SK-N-SH (cell line): ENCODE results near the gene TSC1. TPM values are rescaled to one million over a fixed set of nuclear protein-coding genes. Genes with fewer than 3 reads are reported as not detected.
"Not testable (repeated sequence)": the region's sequence is repeated elsewhere in the genome, so short reads cannot be mapped to it uniquely, and the experiment has no call there.

ENCODE experiments used
- CTCF ChIA-PET: fragments of 300-600, 350-600 bp; formaldehyde crosslinking; extraction: SDS; loops from one replicate; lab custom pipeline; 2021; lab: Yijun Ruan, JAX
- POLR2A ChIA-PET: fragments of 350-600 bp; sonication (Branson Sonifier 250); formaldehyde crosslinking; extraction: SDS; loops from one replicate; lab custom pipeline; 2020; ENCODE audit warnings: antibody characterized with exemption, inconsistent platforms; lab: Yijun Ruan, JAX
- DNase-seq: peaks from one replicate; pipeline ENCODE4 v3.0.0; 2012
- H2AFZ ChIP-seq: fragments of 200-600 bp; sonication (generic); 2 replicates; pipeline ENCODE4 v1.8.1; 2016; ENCODE audit warnings: antibody characterized with exemption, mild to moderate bottlenecking, low read depth
- H3F3A ChIP-seq: fragments of 200-600 bp; sonication (generic); replicated peaks from 2 replicates; pipeline ENCODE3; 2016; ENCODE audit warnings: antibody characterized with exemption, mild to moderate bottlenecking; ENCODE audit not compliant: insufficient read depth
- H3K27ac ChIP-seq, 2 experiments: fragments of 200-500 bp in 1 of 2; fragments of 200-600 bp in 1 of 2; sonication (Bioruptor generic) in 1 of 2; sonication (generic), shearing (Covaris generic) in 1 of 2; 2 replicates each; pipeline versions ENCODE4 v1.5.1 to v1.6.1; 2014 to 2016; ENCODE audit warnings: low read depth in 2 of 2, inconsistent platforms in 1 of 2, low read length in 1 of 2, mild to moderate bottlenecking in 1 of 2, mixed read lengths in 1 of 2
- H3K27me3 ChIP-seq: fragments of 200-600 bp; sonication (generic), shearing (Covaris generic); 2 replicates; pipeline ENCODE4 v1.6.1; 2016; ENCODE audit warnings: mixed run types; ENCODE audit not compliant: insufficient read depth
- H3K36me3 ChIP-seq, 2 experiments: fragments of 200-500 bp in 1 of 2; fragments of 200-600 bp in 1 of 2; sonication (Bioruptor generic) in 1 of 2; sonication (generic) in 1 of 2; replicated peaks in 1 of 2; 2 replicates each; pipeline versions ENCODE3 to v1.5.1; 2014 to 2016; ENCODE audit warnings: low read length in 1 of 2, mild to moderate bottlenecking in 1 of 2; ENCODE audit not compliant: insufficient read depth in 2 of 2, control insufficient read depth in 1 of 2
- H3K4me1 ChIP-seq, 2 experiments: fragments of 200-500 bp in 1 of 2; fragments of 200-600 bp in 1 of 2; sonication (Bioruptor generic) in 1 of 2; sonication (generic), shearing (Covaris generic) in 1 of 2; 2 replicates each; pipeline versions ENCODE4 v1.5.1 to v1.6.1; 2014 to 2016; ENCODE audit warnings: low read depth in 1 of 2, low read length in 1 of 2, mixed run types in 1 of 2; ENCODE audit not compliant: insufficient read depth in 2 of 2, control insufficient read depth in 1 of 2
- H3K4me2 ChIP-seq: fragments of 200-600 bp; sonication (generic), shearing (Covaris generic); 2 replicates; pipeline ENCODE4 v1.6.1; 2017; ENCODE audit warnings: mixed run types
- H3K4me3 ChIP-seq, 2 experiments: fragments of 200-500 bp in 1 of 2; fragments of 200-600 bp in 1 of 2; sonication (Bioruptor generic) in 1 of 2; sonication (generic), shearing (Covaris generic) in 1 of 2; 2 replicates each; pipeline versions ENCODE4 v1.5.1 to v1.8.1; 2014 to 2016; ENCODE audit warnings: low read depth in 2 of 2, inconsistent platforms in 1 of 2, low read length in 1 of 2, mild to moderate bottlenecking in 1 of 2, mixed read lengths in 1 of 2, moderate library complexity in 1 of 2
- H3K79me2 ChIP-seq: fragments of 200-600 bp; sonication (generic); 2 replicates; pipeline ENCODE4 v1.8.1; 2017; ENCODE audit warnings: mild to moderate bottlenecking; ENCODE audit not compliant: insufficient read depth
- H3K9ac ChIP-seq: fragments of 200-600 bp; sonication (generic); 2 replicates; pipeline ENCODE4 v1.6.1; 2017; ENCODE audit warnings: mixed run types
- H3K9me2 ChIP-seq: fragments of 200-600 bp; sonication (generic); 2 replicates; pipeline ENCODE4 v1.6.1; 2017; ENCODE audit warnings: mixed run types
- H3K9me3 ChIP-seq: fragments of 200-600 bp; sonication (generic); 2 replicates; pipeline ENCODE4 v1.6.1; 2017; ENCODE audit warnings: mixed run types, mild to moderate bottlenecking, moderate library complexity
- H4K20me1 ChIP-seq: fragments of 200-600 bp; sonication (generic); 2 replicates; pipeline ENCODE4 v1.6.1; 2017; ENCODE audit warnings: mild to moderate bottlenecking, mixed run types; ENCODE audit not compliant: insufficient read depth
- EZH2phosphoT487 ChIP-seq: fragments of 200-600 bp; sonication (generic); IDR thresholded peaks from 2 replicates; pipeline ENCODE4 v1.6.1; 2017; ENCODE audit warnings: low read depth, mixed run types, mild to moderate bottlenecking, antibody characterized with exemption, moderate library complexity, borderline replicate concordance
- GATA2 ChIP-seq: sonication (generic); formaldehyde crosslinking; IDR thresholded peaks from 2 replicates; pipeline ENCODE4 v1.5.0; 2020; ENCODE audit warnings: mild to moderate bottlenecking, missing genetic modification reagents
- JUND ChIP-seq: IDR thresholded peaks from 2 replicates; pipeline ENCODE4 v1.4.0; 2012
- MEF2A ChIP-seq: IDR thresholded peaks from 2 replicates; pipeline ENCODE4 v1.4.0; 2012; ENCODE audit warnings: low read depth, borderline replicate concordance
- MXI1 ChIP-seq: IDR thresholded peaks from 2 replicates; pipeline ENCODE4 v1.6.1; 2012; ENCODE audit warnings: mild to moderate bottlenecking, low read depth, low read length, improper control_type of control experiment
- POLR2AphosphoS5 ChIP-seq: IDR thresholded peaks from 2 replicates; pipeline ENCODE4 v1.6.1; 2012; ENCODE audit warnings: low read depth, low read length
- REST ChIP-seq: IDR thresholded peaks from 2 replicates; pipeline ENCODE4 v1.6.1; 2012; ENCODE audit warnings: mild to moderate bottlenecking, low read depth, low read length, moderate library complexity
- TCF12 ChIP-seq: IDR thresholded peaks from 2 replicates; pipeline ENCODE4 v1.4.0; 2012
- TEAD4 ChIP-seq: IDR thresholded peaks from 2 replicates; pipeline ENCODE4 v1.4.0; 2012; ENCODE audit warnings: mild to moderate bottlenecking, borderline replicate concordance; ENCODE audit not compliant: insufficient read depth
- WGBS: methylation state at CpG from one replicate; pipeline ENCODE4 v1.1.6; 2017; ENCODE audit warnings: low lambda C conversion rate; 5-methylcytosine and 5-hydroxymethylcytosine counted together
- polyA plus RNA-seq, 3 experiments: library from polyadenylated mRNA; depleted of rRNA; stranded (reverse); fragments of >200 nt; gene quantifications; 2 replicates each; pipeline ENCODE4 v1.2.3, GENCODE V29; 2012
- TF ChIP-seq, protein P1 (sequence below): IDR thresholded peaks from 2 replicates; pipeline ENCODE4 v1.4.0; 2012; ENCODE audit warnings: low read depth, borderline replicate concordance
- TF ChIP-seq, protein P2 (sequence below): fragments of 150-350 bp; IDR thresholded peaks from 2 replicates; pipeline ENCODE4 v1.6.1; 2017; ENCODE audit warnings: antibody characterized with exemption, low read length, low read depth, borderline replicate concordance

The TSC1 gene
- polyA plus RNA-seq, 1 of the 3 experiments (the other 2 are of a cell fraction), result 18.3 TPM

DNA sequence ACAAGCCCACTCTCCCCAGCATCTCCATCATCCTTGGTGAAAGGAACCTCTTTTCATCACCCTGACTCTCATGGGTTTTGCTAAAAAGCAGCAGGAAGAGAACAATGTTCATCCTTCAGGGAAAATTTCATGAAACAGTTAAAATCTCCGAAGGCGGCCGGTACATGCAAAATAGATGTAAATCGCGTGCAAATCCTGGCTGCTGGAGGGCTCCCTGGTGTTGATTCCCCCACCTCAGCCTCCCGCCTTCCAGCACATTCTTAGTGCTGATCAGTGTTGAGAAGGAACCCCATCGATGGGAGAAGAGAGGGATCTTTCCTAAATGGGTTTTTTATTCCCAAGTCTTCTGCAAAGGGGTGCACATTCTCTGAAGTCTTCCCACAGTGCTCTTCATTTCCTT, 25.4 kb upstream of the TSC1 start:
- 63% methylated on average over 7 of the region's 7 CpGs for WGBS
- ChIA-PET CTCF (interaction anchor here (1.0 to 1.3 kb wide), 2 partner anchors 8 to 72 kb away, joined by 3 read pairs; no protein-coding TSS in a partner anchor), POLR2A (no interaction called here)
- H3K4me3 ChIP-seq, result no peak overlapping the region
- H2AFZ ChIP-seq, result no peak overlapping the region
- TF ChIP-seq, protein P1, sequence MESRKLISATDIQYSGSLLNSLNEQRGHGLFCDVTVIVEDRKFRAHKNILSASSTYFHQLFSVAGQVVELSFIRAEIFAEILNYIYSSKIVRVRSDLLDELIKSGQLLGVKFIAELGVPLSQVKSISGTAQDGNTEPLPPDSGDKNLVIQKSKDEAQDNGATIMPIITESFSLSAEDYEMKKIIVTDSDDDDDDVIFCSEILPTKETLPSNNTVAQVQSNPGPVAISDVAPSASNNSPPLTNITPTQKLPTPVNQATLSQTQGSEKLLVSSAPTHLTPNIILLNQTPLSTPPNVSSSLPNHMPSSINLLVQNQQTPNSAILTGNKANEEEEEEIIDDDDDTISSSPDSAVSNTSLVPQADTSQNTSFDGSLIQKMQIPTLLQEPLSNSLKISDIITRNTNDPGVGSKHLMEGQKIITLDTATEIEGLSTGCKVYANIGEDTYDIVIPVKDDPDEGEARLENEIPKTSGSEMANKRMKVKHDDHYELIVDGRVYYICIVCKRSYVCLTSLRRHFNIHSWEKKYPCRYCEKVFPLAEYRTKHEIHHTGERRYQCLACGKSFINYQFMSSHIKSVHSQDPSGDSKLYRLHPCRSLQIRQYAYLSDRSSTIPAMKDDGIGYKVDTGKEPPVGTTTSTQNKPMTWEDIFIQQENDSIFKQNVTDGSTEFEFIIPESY, result no peak
- no peak for TF ChIP-seq MXI1
- no peak for TF ChIP-seq JUND
- TF ChIP-seq TEAD4, result no peak
- TF ChIP-seq, protein P2, sequence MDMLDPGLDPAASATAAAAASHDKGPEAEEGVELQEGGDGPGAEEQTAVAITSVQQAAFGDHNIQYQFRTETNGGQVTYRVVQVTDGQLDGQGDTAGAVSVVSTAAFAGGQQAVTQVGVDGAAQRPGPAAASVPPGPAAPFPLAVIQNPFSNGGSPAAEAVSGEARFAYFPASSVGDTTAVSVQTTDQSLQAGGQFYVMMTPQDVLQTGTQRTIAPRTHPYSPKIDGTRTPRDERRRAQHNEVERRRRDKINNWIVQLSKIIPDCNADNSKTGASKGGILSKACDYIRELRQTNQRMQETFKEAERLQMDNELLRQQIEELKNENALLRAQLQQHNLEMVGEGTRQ, result no peak
- no peak for TF ChIP-seq POLR2AphosphoS5
- TF ChIP-seq TCF12, result no peak
- no peak for TF ChIP-seq MEF2A
- TF ChIP-seq REST, result no peak
- no peak for TF ChIP-seq EZH2phosphoT487
- no peak for TF ChIP-seq GATA2
- H4K20me1 ChIP-seq, result no peaks in the 10 kb centered on the region
- H3K9me3 ChIP-seq, result no peaks in the 10 kb centered on the region
- no peaks in the 10 kb centered on the region for H3K36me3 ChIP-seq
- no peak overlapping the region for H3K4me2 ChIP-seq
- no peaks in the 10 kb centered on the region for H3K79me2 ChIP-seq
- H3F3A ChIP-seq, result no peaks in the 10 kb centered on the region
- no peak overlapping the region for H3K27ac ChIP-seq
- H3K4me1 ChIP-seq, result peaks cover 0 to 2% of the 10 kb centered on the region in 2 experiments; a peak in 1 of 4 replicates
- peaks cover 25% of the 10 kb centered on the region; the same call in 1 of the 2 replicates for H3K27me3 ChIP-seq
- no peak for DNase-seq
- H3K9ac ChIP-seq, result no peak overlapping the region
- H3K9me2 ChIP-seq, result no peaks in the 10 kb centered on the region

DNA sequence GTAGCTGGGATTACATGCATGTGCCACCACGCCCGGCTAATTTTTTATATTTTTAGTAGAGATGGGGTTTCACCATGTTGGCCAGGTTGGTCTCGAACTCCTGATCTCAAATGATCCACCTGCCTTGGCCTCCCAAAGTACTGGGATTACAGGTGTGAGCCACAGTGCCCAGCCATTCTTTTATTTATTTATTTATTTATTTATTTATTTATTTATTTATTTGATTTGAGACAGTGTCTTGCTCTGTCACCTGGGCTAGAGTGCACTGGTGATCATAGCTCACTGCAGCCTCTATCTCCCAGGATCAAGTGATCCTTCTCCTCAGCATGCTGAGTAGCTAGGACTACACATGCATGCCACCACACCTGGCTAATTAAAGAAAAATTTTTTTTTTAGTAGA, 23.5 kb upstream of the TSC1 start:
- H3K4me3 ChIP-seq, H3K36me3 ChIP-seq, H3F3A ChIP-seq, H3K9ac ChIP-seq, H3K4me1 ChIP-seq, H4K20me1 ChIP-seq, H3K4me2 ChIP-seq, H3K9me2 ChIP-seq, H2AFZ ChIP-seq, DNase-seq, H3K79me2 ChIP-seq, POLR2A ChIA-PET, H3K27ac ChIP-seq, H3K9me3 ChIP-seq: not testable (repeated sequence)
- peaks cover 17% of the 10 kb centered on the region; the same call in 1 of the 2 replicates for H3K27me3 ChIP-seq
- 62% methylated on average over 3 of the region's 3 CpGs for WGBS
- CTCF ChIA-PET, result interaction anchor here (1.7 kb wide), 1 partner anchor 10 kb away, joined by 8 read pairs; the partner anchor contains the start of gene GFI1B
